ENCODE results near the gene KAT8.
A peak's percentile ranks its signal among the peaks of the same experiment; 100 is the strongest.

Gene KAT8

DNA sequence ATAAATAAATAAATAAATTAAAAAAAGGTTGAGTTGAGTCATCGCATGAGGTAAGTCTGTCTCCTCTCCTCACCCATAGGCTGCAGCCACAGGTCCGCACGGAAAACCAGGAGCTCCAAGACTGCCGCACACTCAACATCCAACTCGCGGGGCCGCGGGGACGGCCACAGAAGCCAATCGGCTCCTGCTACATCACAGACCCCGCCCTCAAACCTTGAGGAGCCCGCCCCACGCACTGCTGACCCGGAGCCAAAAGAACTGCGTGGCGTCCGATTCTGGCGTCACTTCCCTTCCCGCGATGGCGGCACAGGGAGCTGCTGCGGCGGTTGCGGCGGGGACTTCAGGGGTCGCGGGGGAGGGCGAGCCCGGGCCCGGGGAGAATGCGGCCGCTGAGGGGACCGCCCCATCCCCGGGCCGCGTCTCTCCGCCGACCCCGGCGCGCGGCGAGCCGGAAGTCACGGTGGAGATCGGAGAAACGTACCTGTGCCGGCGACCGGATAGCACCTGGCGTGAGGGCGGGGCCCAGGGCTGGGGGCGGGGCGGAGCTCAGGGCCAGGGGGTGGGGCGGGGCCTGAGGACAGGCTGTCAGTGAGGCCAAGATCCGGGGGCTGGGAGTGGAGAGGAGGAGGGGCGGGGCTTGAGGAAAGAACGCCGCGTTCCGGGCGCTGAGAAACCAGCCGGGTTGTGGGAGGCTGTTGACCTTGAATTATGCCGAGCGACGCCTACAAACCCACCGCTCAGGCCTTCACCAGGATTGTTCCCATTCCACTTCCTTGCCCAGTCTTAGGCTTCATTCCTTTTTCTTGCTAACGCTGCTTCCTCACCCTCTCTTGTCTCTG is at the start of gene KAT8 (continued):
- TF ChIP-seq, protein P1, sequence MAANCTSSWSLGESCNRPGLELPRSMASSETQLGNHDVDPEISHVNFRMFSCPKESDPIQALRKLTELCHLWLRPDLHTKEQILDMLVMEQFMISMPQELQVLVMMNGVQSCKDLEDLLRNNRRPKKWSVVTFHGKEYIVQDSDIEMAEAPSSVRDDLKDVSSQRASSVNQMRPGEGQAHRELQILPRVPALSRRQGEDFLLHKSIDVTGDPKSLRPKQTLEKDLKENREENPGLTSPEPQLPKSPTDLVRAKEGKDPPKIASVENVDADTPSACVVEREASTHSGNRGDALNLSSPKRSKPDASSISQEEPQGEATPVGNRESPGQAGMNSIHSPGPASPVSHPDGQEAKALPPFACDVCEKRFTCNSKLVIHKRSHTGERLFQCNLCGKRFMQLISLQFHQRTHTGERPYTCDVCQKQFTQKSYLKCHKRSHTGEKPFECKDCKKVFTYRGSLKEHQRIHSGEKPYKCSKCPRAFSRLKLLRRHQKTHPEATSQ (tag by site-specific recombination; IDR thresholded peaks at IDR 0.05): no peak
- TF ChIP-seq SCRT1 (tag by site-specific recombination; IDR thresholded peaks at IDR 0.05; ENCODE audit: borderline replicate concordance) (peak; percentile 59; the same call in 1 of the 2 replicates), ZNF530 (tag by site-specific recombination; IDR thresholded peaks at IDR 0.05; ENCODE audit: low read depth) (no peak), ZNF2 (tag by site-specific recombination; IDR thresholded peaks at IDR 0.05) (no peak), EGR2 (tag by site-specific recombination; IDR thresholded peaks at IDR 0.05; ENCODE audit: low read depth) (peak; percentile 74), SCRT2 (tag by site-specific recombination; IDR thresholded peaks at IDR 0.05) (peak; percentile 95), HOXC10 (CRISPR knock-in tag; IDR thresholded peaks at IDR 0.05) (no peak), ZNF112 (tag by site-specific recombination; IDR thresholded peaks at IDR 0.05) (no peak), BCL11A (tag by site-specific recombination; IDR thresholded peaks at IDR 0.05; ENCODE audit: low read depth) (no peak), ZSCAN30 (tag by site-specific recombination; IDR thresholded peaks at IDR 0.05) (peak; percentile 53; the same call in 1 of the 2 replicates), ZNF776 (tag by site-specific recombination; IDR thresholded peaks at IDR 0.05; ENCODE audit: borderline replicate concordance) (no peak), OSR2 (tag by site-specific recombination; IDR thresholded peaks at IDR 0.05) (peak; percentile 9; the same call in 1 of the 2 replicates), KLF9 (tag by site-specific recombination; IDR thresholded peaks at IDR 0.05; ENCODE audit: low read depth) (peak; percentile 64), AEBP2 (tag by site-specific recombination; IDR thresholded peaks at IDR 0.05; ENCODE audit: borderline replicate concordance) (no peak), ZNF555 (tag by site-specific recombination; conservative IDR thresholded peaks at IDR 0.05) (peak; percentile 71), ZNF48 (tag by site-specific recombination; IDR thresholded peaks at IDR 0.05) (no peak), ZNF37A (tag by site-specific recombination; IDR thresholded peaks at IDR 0.05) (no peak), ZNF169 (tag by site-specific recombination; IDR thresholded peaks at IDR 0.05) (no peak), ZNF239 (tag by site-specific recombination; IDR thresholded peaks at IDR 0.05) (no peak), ZNF747 (tag by site-specific recombination; IDR thresholded peaks at IDR 0.05) (no peak), ZNF324 (tag by site-specific recombination; IDR thresholded peaks at IDR 0.05) (no peak), IKZF3 (tag by site-specific recombination; IDR thresholded peaks at IDR 0.05) (0 out of 2 replicates have a peak, but pooled peaks have one; percentile 40), ZSCAN23 (tag by site-specific recombination; IDR thresholded peaks at IDR 0.05) (no peak), ZNF174 (tag by site-specific recombination; IDR thresholded peaks at IDR 0.05) (no peak), ZNF24 (tag by site-specific recombination; IDR thresholded peaks at IDR 0.05) (no peak), SALL2 (tag by site-specific recombination; IDR thresholded peaks at IDR 0.05; ENCODE audit: borderline replicate concordance) (no peak), ZNF23 (tag by site-specific recombination; IDR thresholded peaks at IDR 0.05; ENCODE audit: borderline replicate concordance) (no peak), ZNF514 (tag by site-specific recombination; IDR thresholded peaks at IDR 0.05) (no peak), ZNF121 (tag by site-specific recombination; IDR thresholded peaks at IDR 0.05) (no peak)
- TF ChIP-seq, protein P2, sequence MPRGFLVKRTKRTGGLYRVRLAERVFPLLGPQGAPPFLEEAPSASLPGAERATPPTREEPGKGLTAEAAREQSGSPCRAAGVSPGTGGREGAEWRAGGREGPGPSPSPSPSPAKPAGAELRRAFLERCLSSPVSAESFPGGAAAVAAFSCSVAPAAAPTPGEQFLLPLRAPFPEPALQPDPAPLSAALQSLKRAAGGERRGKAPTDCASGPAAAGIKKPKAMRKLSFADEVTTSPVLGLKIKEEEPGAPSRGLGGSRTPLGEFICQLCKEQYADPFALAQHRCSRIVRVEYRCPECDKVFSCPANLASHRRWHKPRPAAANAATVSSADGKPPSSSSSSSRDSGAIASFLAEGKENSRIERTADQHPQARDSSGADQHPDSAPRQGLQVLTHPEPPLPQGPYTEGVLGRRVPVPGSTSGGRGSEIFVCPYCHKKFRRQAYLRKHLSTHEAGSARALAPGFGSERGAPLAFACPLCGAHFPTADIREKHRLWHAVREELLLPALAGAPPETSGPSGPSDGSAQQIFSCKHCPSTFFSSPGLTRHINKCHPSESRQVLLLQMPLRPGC (tag by site-specific recombination; IDR thresholded peaks at IDR 0.05): no peak
- TF ChIP-seq, protein P3, sequence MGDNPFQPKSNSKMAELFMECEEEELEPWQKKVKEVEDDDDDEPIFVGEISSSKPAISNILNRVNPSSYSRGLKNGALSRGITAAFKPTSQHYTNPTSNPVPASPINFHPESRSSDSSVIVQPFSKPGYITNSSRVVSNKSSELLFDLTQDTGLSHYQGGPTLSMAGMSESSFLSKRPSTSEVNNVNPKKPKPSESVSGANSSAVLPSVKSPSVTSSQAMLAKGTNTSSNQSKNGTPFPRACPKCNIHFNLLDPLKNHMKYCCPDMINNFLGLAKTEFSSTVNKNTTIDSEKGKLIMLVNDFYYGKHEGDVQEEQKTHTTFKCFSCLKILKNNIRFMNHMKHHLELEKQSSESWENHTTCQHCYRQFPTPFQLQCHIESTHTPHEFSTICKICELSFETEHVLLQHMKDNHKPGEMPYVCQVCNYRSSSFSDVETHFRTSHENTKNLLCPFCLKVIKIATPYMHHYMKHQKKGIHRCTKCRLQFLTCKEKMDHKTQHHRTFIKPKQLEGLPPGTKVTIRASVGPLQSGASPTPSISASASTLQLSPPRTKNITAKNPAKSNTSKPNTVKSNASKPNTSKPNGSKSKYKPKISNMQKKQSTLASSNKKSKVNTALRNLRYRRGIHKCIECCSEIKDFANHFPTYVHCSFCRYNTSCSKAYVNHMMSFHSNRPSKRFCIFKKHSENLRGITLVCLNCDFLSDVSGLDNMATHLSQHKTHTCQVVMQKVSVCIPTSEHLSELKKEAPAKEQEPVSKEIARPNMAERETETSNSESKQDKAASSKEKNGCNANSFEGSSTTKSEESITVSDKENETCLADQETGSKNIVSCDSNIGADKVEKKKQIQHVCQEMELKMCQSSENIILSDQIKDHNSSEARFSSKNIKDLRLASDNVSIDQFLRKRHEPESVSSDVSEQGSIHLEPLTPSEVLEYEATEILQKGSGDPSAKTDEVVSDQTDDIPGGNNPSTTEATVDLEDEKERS (tag by site-specific recombination; IDR thresholded peaks at IDR 0.05): no peak
- TF ChIP-seq, protein P4, sequence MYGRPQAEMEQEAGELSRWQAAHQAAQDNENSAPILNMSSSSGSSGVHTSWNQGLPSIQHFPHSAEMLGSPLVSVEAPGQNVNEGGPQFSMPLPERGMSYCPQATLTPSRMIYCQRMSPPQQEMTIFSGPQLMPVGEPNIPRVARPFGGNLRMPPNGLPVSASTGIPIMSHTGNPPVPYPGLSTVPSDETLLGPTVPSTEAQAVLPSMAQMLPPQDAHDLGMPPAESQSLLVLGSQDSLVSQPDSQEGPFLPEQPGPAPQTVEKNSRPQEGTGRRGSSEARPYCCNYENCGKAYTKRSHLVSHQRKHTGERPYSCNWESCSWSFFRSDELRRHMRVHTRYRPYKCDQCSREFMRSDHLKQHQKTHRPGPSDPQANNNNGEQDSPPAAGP (tag by site-specific recombination; IDR thresholded peaks at IDR 0.05): no peak

All from HEK293 (cell line).